HepG2 (cell line): ENCODE data around the gene APRT. TPM values are rescaled to one million over a fixed set of nuclear protein-coding genes. Genes with fewer than 3 reads are reported as not detected.

Experiments
- ATAC-seq: fragments of 200-7000 bp; cut with Tn5 transposase; 3 replicates; pipeline ENCODE4 v1.9.1; 2020; ENCODE audit warnings: mild to moderate bottlenecking, moderate library complexity
- BruUV-seq: library from RNA; stranded (reverse); fragments of 400-500 nt; replicated peaks from 2 replicates; lab custom pipeline; 2021; lab: Mats Ljungman, UMichigan
- CTCF ChIA-PET: fragments of 300-600 bp; formaldehyde crosslinking; extraction: SDS; loops from one replicate; lab custom pipeline; 2021; ENCODE audit warnings: low total read pairs, inconsistent platforms, low intra/inter-chr PET ratio; lab: Yijun Ruan, JAX
- POLR2A ChIA-PET: fragments of 350-600 bp; sonication (Branson Sonifier 250); formaldehyde crosslinking; loops from one replicate; lab custom pipeline; 2020; ENCODE audit warnings: antibody characterized with exemption, inconsistent platforms; lab: Yijun Ruan, JAX
- DNase-seq: peaks from one replicate; pipeline ENCODE4 v3.0.0-alpha.2; 2015; ENCODE audit warnings: low spot score
- FAIRE-seq: peaks from 3 replicates; lab custom pipeline; 2011; peaks lifted over from hg19 to GRCh38; lab: Jason Lieb, UNC
- H2AFZ ChIP-seq: one replicate; pipeline ENCODE4 v1.6.1; 2011; ENCODE audit warnings: low read length, inconsistent platforms
- H3K27ac ChIP-seq: fragments of 300-600 bp; 3 replicates; pipeline ENCODE4 v1.8.0; 2011; ENCODE audit warnings: mixed run types, mild to moderate bottlenecking, mixed read lengths, low read length, inconsistent platforms; ENCODE audit not compliant: insufficient read depth; ENCODE audit errors: extremely low read length
- H3K27me3 ChIP-seq, 2 experiments: fragments of 200-600 bp in 1 of 2; 2 replicates in 1 of 2; 3 replicates in 1 of 2; pipeline versions ENCODE4 v1.6.0 to v1.8.0; 2011; ENCODE audit warnings: low read length in 2 of 2, mild to moderate bottlenecking in 2 of 2, moderate library complexity in 2 of 2, inconsistent platforms in 1 of 2; ENCODE audit not compliant: insufficient read depth in 2 of 2, control insufficient read depth in 1 of 2
- H3K36me3 ChIP-seq, 2 experiments: fragments of 200-600 bp in 1 of 2; replicated peaks in 1 of 2; 2 replicates in 1 of 2; 3 replicates in 1 of 2; pipeline versions ENCODE4 v1.5.1 to v1.8.0; 2011; ENCODE audit warnings: low read length in 2 of 2, inconsistent platforms in 1 of 2; ENCODE audit not compliant: insufficient read depth in 2 of 2, control insufficient read depth in 1 of 2
- H3K4me1 ChIP-seq: 2 replicates; pipeline ENCODE4 v1.5.1; 2012; ENCODE audit warnings: low read length, inconsistent platforms; ENCODE audit not compliant: insufficient read depth
- H3K4me2 ChIP-seq: 2 replicates; pipeline ENCODE4 v1.6.0; 2011; ENCODE audit warnings: low read depth, low read length, inconsistent platforms
- H3K4me3 ChIP-seq, 3 experiments: fragments of 200-600 bp in 1 of 3; sonication (generic), shearing (Covaris generic) in 1 of 3; replicated peaks in 1 of 3; 2 replicates each; pipeline ENCODE4 v1.5.1; 2011 to 2016; ENCODE audit warnings: low read length in 3 of 3, inconsistent platforms in 2 of 3, low read depth in 2 of 3, mild to moderate bottlenecking in 2 of 3, control low read depth in 1 of 3, mixed read lengths in 1 of 3; ENCODE audit not compliant: insufficient read depth in 1 of 3
- H3K79me2 ChIP-seq: one replicate; pipeline ENCODE4 v1.6.1; 2011; ENCODE audit warnings: low read length, inconsistent platforms; ENCODE audit not compliant: insufficient read depth
- H3K9ac ChIP-seq: 2 replicates; pipeline ENCODE4 v1.6.0; 2011; ENCODE audit warnings: mild to moderate bottlenecking, low read depth, low read length, inconsistent platforms; ENCODE audit not compliant: insufficient read depth
- H3K9me3 ChIP-seq: 2 replicates; pipeline ENCODE4 v1.5.1; 2012; ENCODE audit warnings: mild to moderate bottlenecking, low read length
- H4K20me1 ChIP-seq: 2 replicates; pipeline ENCODE4 v1.6.0; 2011; ENCODE audit warnings: inconsistent platforms, mild to moderate bottlenecking, low read length, moderate library complexity; ENCODE audit not compliant: insufficient read depth
- ARHGAP35 ChIP-seq: sonication (generic); formaldehyde crosslinking; IDR thresholded peaks from 2 replicates; pipeline ENCODE4 v1.9.0; 2022; ENCODE audit warnings: mild to moderate bottlenecking, inconsistent platforms, moderate library complexity, missing genetic modification reagents, borderline replicate concordance
- BCL6 ChIP-seq: IDR thresholded peaks from 2 replicates; pipeline ENCODE4 v1.6.1; 2016; ENCODE audit warnings: missing genetic modification reagents, missing compliant biosample characterization
- CEBPZ ChIP-seq: IDR thresholded peaks from 2 replicates; pipeline ENCODE4 v1.6.1; 2012; ENCODE audit warnings: low read length, improper control_type of control experiment
- E2F5 ChIP-seq: sonication (generic); formaldehyde crosslinking; conservative IDR thresholded peaks from 2 replicates; pipeline ENCODE4 v1.4.0; 2020; ENCODE audit warnings: missing genetic modification reagents
- GZF1 ChIP-seq: sonication (generic); formaldehyde crosslinking; IDR thresholded peaks from 2 replicates; pipeline ENCODE4 v1.5.1; 2020; ENCODE audit warnings: mild to moderate bottlenecking, missing genetic modification reagents
- IRX3 ChIP-seq: sonication (generic); formaldehyde crosslinking; IDR thresholded peaks from 2 replicates; pipeline ENCODE4 v1.8.1; 2023; ENCODE audit warnings: mild to moderate bottlenecking, low read depth, missing genetic modification reagents, borderline replicate concordance
- KMT2B ChIP-seq: IDR thresholded peaks from 2 replicates; pipeline ENCODE4 v1.6.1; 2016; ENCODE audit warnings: missing genetic modification reagents, missing compliant biosample characterization
- MIER2 ChIP-seq: IDR thresholded peaks from 2 replicates; pipeline ENCODE4 v1.6.1; 2016; ENCODE audit warnings: missing biosample characterization, missing genetic modification reagents
- PRMT3 ChIP-seq: sonication (generic); formaldehyde crosslinking; IDR thresholded peaks from 2 replicates; pipeline ENCODE4 v1.8.1; 2022; ENCODE audit warnings: low read depth, mild to moderate bottlenecking, moderate library complexity, missing genetic modification reagents, borderline replicate concordance
- ZNF10 ChIP-seq: sonication (generic); formaldehyde crosslinking; IDR thresholded peaks from 2 replicates; pipeline ENCODE4 v1.4.0; 2020; ENCODE audit warnings: mild to moderate bottlenecking, low read depth, missing genetic modification reagents, borderline replicate concordance
- ZNF382 ChIP-seq: sonication (generic); formaldehyde crosslinking; IDR thresholded peaks from 2 replicates; pipeline ENCODE4 v1.5.0; 2020; ENCODE audit warnings: missing genetic modification reagents, mild to moderate bottlenecking, borderline replicate concordance
- ZNF678 ChIP-seq: sonication (generic); formaldehyde crosslinking; IDR thresholded peaks from 2 replicates; pipeline ENCODE4 v1.4.0; 2020; ENCODE audit warnings: mild to moderate bottlenecking, missing genetic modification reagents
- WGBS: methylation state at CpG from one replicate; pipeline ENCODE4 v1.1.6; 2017; ENCODE audit warnings: low lambda C conversion rate; 5-methylcytosine and 5-hydroxymethylcytosine counted together
- in situ Hi-C: cut with HindIII; loops from 2 replicates; pipeline ENCODE4 v1.10.0; 2017; ENCODE audit warnings: low pct_unique_long_range_greater_than_20kb; ENCODE audit not compliant: extremely low pct_ligation_motif_present
- intact Hi-C: fragments of 100-400 bp; cut with micrococcal nuclease; formaldehyde crosslinking; loops from one replicate; pipeline ENCODE4 v1.10.0; 2022; ENCODE audit not compliant: unreplicated experiment
- polyA plus RNA-seq, 8 experiments: library from polyadenylated mRNA; depleted of rRNA in 3 of 8; stranded (reverse) in 7 of 8; unstranded in 1 of 8; fragments of >200 nt; fragmentation: Illumina TruSeq in 4 of 8; extraction: Trizol in 4 of 8; gene quantifications; 2 replicates each; pipeline versions ENCODE4 v1.2.1 to v1.2.3, GENCODE V29; 2011 to 2016; ENCODE audit warnings: low read depth in 4 of 8, missing spikeins in 1 of 8, mixed read lengths in 1 of 8; ENCODE audit not compliant: insufficient read depth in 1 of 8
- total RNA-seq, 5 experiments: library from RNA; depleted of rRNA; stranded (reverse); fragments of >200 nt; fragmentation: Illumina TruSeq; extraction: Trizol; gene quantifications; 2 replicates each; pipeline ENCODE4 v1.2.3, GENCODE V29; 2016; ENCODE audit warnings: low read depth in 1 of 5

Gene APRT
- total and polyA plus RNA-seq, 2 of the 13 experiments (the other 11 are each of a cell fraction or from before 2014, with no cell fraction given): 155 to 242 TPM

- Histone ChIP-seq H3K9me3 (no peaks in the 10 kb centered on the region), H3K4me1 (0 out of 2 replicates have a peak, but pooled peaks cover 7% of the 10 kb centered on the region)
- DNase-seq: no peak
- CTCF ChIA-PET: no interaction called here
- no peak for TF ChIP-seq ZNF678 (CRISPR knock-in tag)
- TF ChIP-seq ZNF382 (CRISPR knock-in tag): no peak
- no peak for TF ChIP-seq MIER2 (CRISPR knock-in tag)
- no peak for TF ChIP-seq IRX3
- TF ChIP-seq ZNF10: no peak
- no peak for TF ChIP-seq E2F5 (CRISPR knock-in tag)
- TF ChIP-seq BCL6 (CRISPR knock-in tag): no peak
- TF ChIP-seq PRMT3 (CRISPR knock-in tag): no peak
- no peak for TF ChIP-seq KMT2B
- no peak for TF ChIP-seq CEBPZ
- no peak for TF ChIP-seq GZF1
- no peak for TF ChIP-seq ARHGAP35
- TF ChIP-seq, all 625 proteins: peak for 0
- POLR2A ChIA-PET: no interaction called here
- Histone ChIP-seq H3K9ac (no peak overlapping the region), H2AFZ (no peak overlapping the region), H3K27ac (no peak overlapping the region), H3K79me2 (no peaks in the 10 kb centered on the region), H3K36me3 (no peaks in the 10 kb centered on the region), H3K27me3 (no peaks in the 10 kb centered on the region), H3K4me2 (no peak overlapping the region), H3K4me3 (no peak overlapping the region), H4K20me1 (no peaks in the 10 kb centered on the region)
- ATAC-seq (no peak), FAIRE-seq (no peak)
- BruUV-seq: no TSS peak
- in situ Hi-C loops (no loop called here), intact Hi-C loops (no loop called here)
- WGBS: 66% methylated on average over 12 of the region's 14 CpGs
These were observed 19.1 kb upstream of the APRT start for GRCh38 chr16:88830783-88831182.
